Activated naive CD4-positive, alpha-beta T cell treated with anti-CD3 and anti-CD28 coated beads, Interleukin-2, amount 10 ng/mL, durations not matched to agents 5 hours and 36 hours (primary cell): ENCODE data around the gene DRAM1. TPM values are rescaled to one million over a fixed set of nuclear protein-coding genes. Genes with fewer than 3 reads are reported as not detected.

Source experiments
- total RNA-seq, 2 experiments: library from RNA; stranded (reverse); gene quantifications; one replicate each; pipeline ENCODE4 v1.2.3, GENCODE V29; 2021

DRAM1 gene
- 1 to 10 TPM; 1.7 to 2.3 TPM for total RNA-seq

GRCh38 chr12:101876861-101877805, at the start of gene DRAM1:
Gene DRAM1, plus strand, starts transcription at chr12:101877580. Its CDS starts 210 bp downstream, at chr12:101877790.

DNA sequence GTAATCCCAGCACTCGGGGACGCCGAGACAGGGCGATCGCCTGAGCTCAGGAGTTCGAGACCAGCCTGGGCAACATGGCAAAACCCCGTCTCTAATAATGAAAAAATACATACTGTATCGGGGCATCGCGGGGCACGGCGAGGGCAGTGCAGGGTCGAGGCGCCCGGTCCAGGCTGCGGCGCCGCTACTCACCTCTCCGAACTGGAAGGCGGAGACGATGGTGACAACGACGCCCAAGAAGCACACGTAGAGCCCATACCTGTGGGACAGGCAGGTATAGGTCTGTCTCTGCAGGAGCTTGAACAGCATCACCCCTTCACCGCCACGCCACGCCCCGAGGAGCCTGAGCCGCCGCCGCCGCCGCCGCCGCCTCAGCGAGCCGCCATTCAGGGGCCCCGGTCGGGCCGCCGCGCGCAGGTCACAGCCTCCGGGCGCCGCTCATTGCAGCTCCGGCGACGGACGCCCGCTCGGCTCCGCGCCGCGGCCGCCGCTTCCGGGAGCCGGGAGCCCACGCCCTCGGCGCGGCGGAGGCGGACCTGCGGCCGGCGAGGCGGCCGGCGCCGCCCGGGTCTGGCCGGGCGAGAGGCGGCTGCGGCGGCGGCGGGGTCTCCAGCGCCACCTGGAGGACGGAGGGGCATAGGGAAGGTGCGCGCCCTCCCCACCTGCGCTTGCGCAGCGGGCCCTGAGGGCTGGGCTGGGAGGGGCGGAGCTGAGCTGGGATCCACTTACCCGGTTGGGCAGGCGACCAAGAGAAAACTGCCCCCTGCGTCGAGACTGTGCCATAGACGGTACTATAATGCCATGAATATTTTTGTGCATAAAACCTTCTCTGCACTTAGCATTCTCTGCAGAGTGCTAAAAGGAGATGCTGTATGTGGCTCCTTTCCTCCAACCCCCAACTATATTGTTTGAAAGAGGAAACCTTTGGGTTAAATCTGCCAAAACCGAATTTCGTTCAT, 46.7 kb upstream of the DRAM1 start, which contains the start of gene GNPTAB:
GNPTAB (minus strand) TSS at position 593 of the 959 bp plus-strand sequence; CDS start at position 309, 284 bp downstream.

Other genes with a start within 250 kb of the DRAM1 start
- 10 to 100 TPM; 14.3 to 14.6 TPM for gene CHPT1, start 179.9 kb upstream of the DRAM1 start, total RNA-seq
- under 1 TPM; 0.43 to 0.70 TPM for gene SYCP3, start 138.1 kb upstream of the DRAM1 start, total RNA-seq
- gene GNPTAB, start 46.6 kb upstream of the DRAM1 start, total RNA-seq, result 10 to 100 TPM; 57.3 to 59.1 TPM
- gene WASHC3, start 184.4 kb downstream of the DRAM1 start, total RNA-seq, result 10 to 100 TPM; 54.8 to 57.6 TPM
- 10 to 100 TPM; 41.3 to 43.0 TPM for gene NUP37, start 242.5 kb downstream of the DRAM1 start, total RNA-seq
- gene PARPBP, start 242.6 kb downstream of the DRAM1 start, total RNA-seq, result 10 to 100 TPM; 16.2 to 18.9 TPM